ENCODE measurements around the gene WDR20.
A peak's percentile ranks its signal among the peaks of the same experiment; 100 is the strongest.

Gene WDR20

GRCh38 chr14:102139286-102140026 lies at the start of gene WDR20:
Gene WDR20 (plus strand): TSS chr14:102139897. CDS start chr14:102139924, 27 bp downstream.
- ATAC-seq (ENCODE audit: insufficient read depth, low read depth) (peak; percentile 85), DNase-seq (peak; percentile 98)
- peaks cover 9% of the 10 kb centered on the region; the same call in 1 of the 2 replicates for H3K36me3 ChIP-seq (ENCODE audit: insufficient read depth, low read length)
- peak within 1 kb of the TSS; percentile 94 for H2AFZ ChIP-seq (ENCODE audit: low read depth, low read length)
- TF ChIP-seq, protein P1, sequence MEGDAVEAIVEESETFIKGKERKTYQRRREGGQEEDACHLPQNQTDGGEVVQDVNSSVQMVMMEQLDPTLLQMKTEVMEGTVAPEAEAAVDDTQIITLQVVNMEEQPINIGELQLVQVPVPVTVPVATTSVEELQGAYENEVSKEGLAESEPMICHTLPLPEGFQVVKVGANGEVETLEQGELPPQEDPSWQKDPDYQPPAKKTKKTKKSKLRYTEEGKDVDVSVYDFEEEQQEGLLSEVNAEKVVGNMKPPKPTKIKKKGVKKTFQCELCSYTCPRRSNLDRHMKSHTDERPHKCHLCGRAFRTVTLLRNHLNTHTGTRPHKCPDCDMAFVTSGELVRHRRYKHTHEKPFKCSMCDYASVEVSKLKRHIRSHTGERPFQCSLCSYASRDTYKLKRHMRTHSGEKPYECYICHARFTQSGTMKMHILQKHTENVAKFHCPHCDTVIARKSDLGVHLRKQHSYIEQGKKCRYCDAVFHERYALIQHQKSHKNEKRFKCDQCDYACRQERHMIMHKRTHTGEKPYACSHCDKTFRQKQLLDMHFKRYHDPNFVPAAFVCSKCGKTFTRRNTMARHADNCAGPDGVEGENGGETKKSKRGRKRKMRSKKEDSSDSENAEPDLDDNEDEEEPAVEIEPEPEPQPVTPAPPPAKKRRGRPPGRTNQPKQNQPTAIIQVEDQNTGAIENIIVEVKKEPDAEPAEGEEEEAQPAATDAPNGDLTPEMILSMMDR (IDR thresholded peaks at IDR 0.05; ENCODE audit: borderline replicate concordance, extremely low read depth, low read length, poor library complexity, severe bottlenecking) = no peak
- TF ChIP-seq EZH2 (IDR thresholded peaks at IDR 0.05; ENCODE audit: borderline replicate concordance, low read depth, low read length, severe bottlenecking) = peak; percentile 36
- peak within 1 kb of the TSS; percentile 89 for H3K9ac ChIP-seq (ENCODE audit: low read depth, low read length)
- no peaks in the 10 kb centered on the region for H4K20me1 ChIP-seq (ENCODE audit: insufficient read depth, low read length)
- H3K27ac ChIP-seq (ENCODE audit: low read length) = peak within 1 kb of the TSS; percentile 74
- peaks cover 48% of the 10 kb centered on the region for H3K79me2 ChIP-seq (ENCODE audit: insufficient read depth, low read length)
- H3K9me3 ChIP-seq (ENCODE audit: insufficient read depth, low read length, severe bottlenecking) = no peaks in the 10 kb centered on the region
- H3K4me1 ChIP-seq (ENCODE audit: insufficient read depth, low read length) = peaks cover 35% of the 10 kb centered on the region
- peak within 1 kb of the TSS; percentile 84 for H3K4me2 ChIP-seq (ENCODE audit: insufficient read depth, low read length)
- no peaks in the 10 kb centered on the region for H3K27me3 ChIP-seq (ENCODE audit: insufficient read depth, low read length, poor library complexity)
- peak within 1 kb of the TSS; percentile 69 to 82 for H3K4me3 ChIP-seq (ENCODE audit: low read depth in 1 of 2, low read length in 2 of 2)

GRCh38 chr14:102090713-102091112 lies 49.0 kb upstream of the WDR20 start:
- H3K9me3 ChIP-seq (ENCODE audit: insufficient read depth, low read length, severe bottlenecking) = no peaks in the 10 kb centered on the region
- H3K36me3 ChIP-seq (ENCODE audit: insufficient read depth, low read length) = peaks cover 8% of the 10 kb centered on the region
- H3K4me2 ChIP-seq (ENCODE audit: insufficient read depth, low read length) = no peak overlapping the region
- ATAC-seq (ENCODE audit: insufficient read depth, low read depth) (no peak), DNase-seq (no peak)
- no peaks in the 10 kb centered on the region for H3K27me3 ChIP-seq (ENCODE audit: insufficient read depth, low read length, poor library complexity)
- H3K4me1 ChIP-seq (ENCODE audit: insufficient read depth, low read length) = peaks cover 22% of the 10 kb centered on the region
- TF ChIP-seq EZH2 (IDR thresholded peaks at IDR 0.05; ENCODE audit: borderline replicate concordance, low read depth, low read length, severe bottlenecking) = no peak
- TF ChIP-seq, protein P1 (IDR thresholded peaks at IDR 0.05; ENCODE audit: borderline replicate concordance, extremely low read depth, low read length, poor library complexity, severe bottlenecking) = no peak
- no peak overlapping the region for H2AFZ ChIP-seq (ENCODE audit: low read depth, low read length)
- no peak overlapping the region for H3K9ac ChIP-seq (ENCODE audit: low read depth, low read length)
- no peak overlapping the region for H3K27ac ChIP-seq (ENCODE audit: low read length)
- no peak overlapping the region for H3K4me3 ChIP-seq (ENCODE audit: low read depth in 1 of 2, low read length in 2 of 2)
- H4K20me1 ChIP-seq (ENCODE audit: insufficient read depth, low read length) = peaks cover 8% of the 10 kb centered on the region
- H3K79me2 ChIP-seq (ENCODE audit: insufficient read depth, low read length) = peaks cover 23% of the 10 kb centered on the region

- no peak for ATAC-seq (ENCODE audit: insufficient read depth, low read depth)
- Histone ChIP-seq H3K9me3 (ENCODE audit: insufficient read depth, low read length, severe bottlenecking) (no peaks in the 10 kb centered on the region), H3K36me3 (ENCODE audit: insufficient read depth, low read length) (no peaks in the 10 kb centered on the region), H2AFZ (ENCODE audit: low read depth, low read length) (no peak overlapping the region), H3K79me2 (ENCODE audit: insufficient read depth, low read length) (peaks cover 4% of the 10 kb centered on the region), H3K4me2 (ENCODE audit: insufficient read depth, low read length) (no peak overlapping the region), H3K4me1 (ENCODE audit: insufficient read depth, low read length) (peaks cover 15% of the 10 kb centered on the region), H3K27ac (ENCODE audit: low read length) (no peak overlapping the region), H4K20me1 (ENCODE audit: insufficient read depth, low read length) (no peaks in the 10 kb centered on the region), H3K27me3 (ENCODE audit: insufficient read depth, low read length, poor library complexity) (no peaks in the 10 kb centered on the region), H3K9ac (ENCODE audit: low read depth, low read length) (no peak overlapping the region), H3K4me3 (ENCODE audit: low read depth in 1 of 2, low read length in 2 of 2) (no peak overlapping the region)
- TF ChIP-seq EZH2 (IDR thresholded peaks at IDR 0.05; ENCODE audit: borderline replicate concordance, low read depth, low read length, severe bottlenecking) = no peak
- TF ChIP-seq, protein P1 (IDR thresholded peaks at IDR 0.05; ENCODE audit: borderline replicate concordance, extremely low read depth, low read length, poor library complexity, severe bottlenecking) = no peak
- DNase-seq = no peak
These were observed 46.9 kb upstream of the WDR20 start for GRCh38 chr14:102092806-102093205.
